Left lung (tissue), 10 donors: ENCODE data around the gene RPS5. TPM values are rescaled to one million over a fixed set of nuclear protein-coding genes. Genes with fewer than 3 reads are reported as not detected.

Experiments
- ATAC-seq: fragments of 200-7000 bp; cut with Tn5 transposase; one replicate; pipeline ENCODE4 v1.9.1; 2020; ENCODE audit warnings: moderate library complexity
- DNase-seq, 4 donors: peaks; one replicate each; pipeline ENCODE4 v3.0.0-alpha.2; 2013 to 2020
- H3K27ac ChIP-seq, 2 donors: fragments of 200-600 bp; sonication (generic) in 1 of 2; one replicate each; pipeline versions ENCODE4 v1.5.0 to v1.8.0; 2020 to 2021
- H3K27me3 ChIP-seq, 2 donors: fragments of 200-600 bp; sonication (generic) in 1 of 2; one replicate each; pipeline versions ENCODE4 v1.5.0 to v1.8.0; 2020 to 2021
- H3K36me3 ChIP-seq, 2 donors: fragments of 200-600 bp; sonication (generic) in 1 of 2; one replicate each; pipeline versions ENCODE4 v1.5.0 to v1.8.0; 2020 to 2021
- H3K4me1 ChIP-seq, 2 donors: fragments of 200-600 bp; one replicate each; pipeline ENCODE4 v1.8.0; 2021
- H3K4me3 ChIP-seq, 2 donors: fragments of 200-600 bp; sonication (generic) in 1 of 2; one replicate each; pipeline versions ENCODE4 v1.5.0 to v1.8.0; 2020 to 2021; ENCODE audit warnings: mild to moderate bottlenecking in 1 of 2
- H3K9me3 ChIP-seq, 2 donors: fragments of 200-600 bp; sonication (generic) in 1 of 2; one replicate each; pipeline versions ENCODE4 v1.5.0 to v1.8.0; 2020 to 2021
- intact Hi-C, 2 donors: fragments of 100-400 bp; cut with DNase I; formaldehyde crosslinking; loops; one replicate each; pipeline versions ENCODE4 v1.11.2 to v1.14.2; 2022
- polyA plus RNA-seq, 6 donors: library from polyadenylated mRNA; unstranded; fragments of 120-200 nt; gene quantifications; one replicate each; pipeline ENCODE4 v1.2.1, GENCODE V29; 2013; ENCODE audit not compliant: insufficient read length in 6 of 6
- total RNA-seq, 2 donors: library from RNA; stranded (reverse); fragmentation: NEBNext Ultra II Directional; extraction: Animal tissue kit (Norgen Biotek cat#: 25700); gene quantifications; one replicate each; pipeline ENCODE4 v1.2.1, GENCODE V29; 2021
- TF ChIP-seq, protein P1 (sequence below), 2 donors: fragments of 200-600 bp; sonication (generic) in 1 of 2; IDR thresholded peaks; one replicate each; pipeline versions ENCODE4 v1.5.0 to v1.8.0; 2021; ENCODE audit warnings: antibody characterized with exemption in 2 of 2
- donor health status: DM: no; HTN: yes; CAD: no.
- donor health status: DM: no; HTN: no; CAD: no.

RPS5 gene
- total and polyA plus RNA-seq, 8 donors, result 842 to 1,479 (median 1,280) TPM

DNA sequence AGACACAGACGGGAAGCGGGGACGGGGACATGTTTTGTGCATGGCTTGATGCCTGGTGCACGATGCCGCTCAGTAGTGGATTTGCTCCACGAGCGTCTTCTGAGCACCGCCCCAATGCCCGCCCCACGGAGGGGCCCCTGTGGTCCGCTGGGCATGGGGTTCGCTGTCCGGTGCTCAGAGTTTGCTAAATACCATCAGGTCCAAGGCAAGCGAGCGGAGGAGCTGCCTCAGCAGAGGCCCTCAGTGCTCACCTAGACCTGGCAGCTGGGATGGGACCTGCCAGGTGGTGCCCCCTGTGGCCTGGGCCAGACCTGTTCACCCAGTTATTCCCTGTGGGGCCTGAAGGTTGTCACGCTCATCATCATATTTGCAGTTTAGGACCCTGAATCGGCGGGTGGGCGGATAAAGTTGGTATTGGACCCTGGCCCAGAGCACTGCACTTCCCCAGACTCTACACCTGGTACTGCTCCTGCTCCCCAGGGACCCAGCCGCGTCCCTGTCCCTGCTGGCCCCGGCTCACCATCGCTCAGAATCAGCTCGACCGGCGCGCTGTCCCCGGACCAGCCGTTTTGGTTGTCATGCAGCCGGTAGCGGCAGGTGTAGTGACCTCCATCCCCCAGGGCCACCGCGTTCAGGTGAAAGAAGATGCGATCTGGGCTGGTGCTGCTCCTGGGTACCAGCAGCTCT is 36.1 kb upstream of the RPS5 start:
- Histone ChIP-seq H3K27ac (no peak overlapping the region), H3K9me3 (no peaks in the 10 kb centered on the region), H3K27me3 (peaks cover 35 to 96% of the 10 kb centered on the region in 2 donors), H3K4me3 (no peak overlapping the region), H3K36me3 (peaks cover 0 to 5% of the 10 kb centered on the region in 2 donors), H3K4me1 (peaks cover 0 to 28% of the 10 kb centered on the region in 2 donors)
- DNase-seq, result no peak
- no peak for ATAC-seq
- TF ChIP-seq, protein P1, sequence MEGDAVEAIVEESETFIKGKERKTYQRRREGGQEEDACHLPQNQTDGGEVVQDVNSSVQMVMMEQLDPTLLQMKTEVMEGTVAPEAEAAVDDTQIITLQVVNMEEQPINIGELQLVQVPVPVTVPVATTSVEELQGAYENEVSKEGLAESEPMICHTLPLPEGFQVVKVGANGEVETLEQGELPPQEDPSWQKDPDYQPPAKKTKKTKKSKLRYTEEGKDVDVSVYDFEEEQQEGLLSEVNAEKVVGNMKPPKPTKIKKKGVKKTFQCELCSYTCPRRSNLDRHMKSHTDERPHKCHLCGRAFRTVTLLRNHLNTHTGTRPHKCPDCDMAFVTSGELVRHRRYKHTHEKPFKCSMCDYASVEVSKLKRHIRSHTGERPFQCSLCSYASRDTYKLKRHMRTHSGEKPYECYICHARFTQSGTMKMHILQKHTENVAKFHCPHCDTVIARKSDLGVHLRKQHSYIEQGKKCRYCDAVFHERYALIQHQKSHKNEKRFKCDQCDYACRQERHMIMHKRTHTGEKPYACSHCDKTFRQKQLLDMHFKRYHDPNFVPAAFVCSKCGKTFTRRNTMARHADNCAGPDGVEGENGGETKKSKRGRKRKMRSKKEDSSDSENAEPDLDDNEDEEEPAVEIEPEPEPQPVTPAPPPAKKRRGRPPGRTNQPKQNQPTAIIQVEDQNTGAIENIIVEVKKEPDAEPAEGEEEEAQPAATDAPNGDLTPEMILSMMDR (IDR thresholded peaks at IDR 0.05), result no peak
- intact Hi-C loops, result no loop called here

GRCh38 chr19:58351558-58351878 is 35.6 kb upstream of the RPS5 start:
- peaks cover 39 to 96% of the 10 kb centered on the region in 2 donors for H3K27me3 ChIP-seq
- intact Hi-C loops, result no loop called here
- no peak for ATAC-seq

DNA sequence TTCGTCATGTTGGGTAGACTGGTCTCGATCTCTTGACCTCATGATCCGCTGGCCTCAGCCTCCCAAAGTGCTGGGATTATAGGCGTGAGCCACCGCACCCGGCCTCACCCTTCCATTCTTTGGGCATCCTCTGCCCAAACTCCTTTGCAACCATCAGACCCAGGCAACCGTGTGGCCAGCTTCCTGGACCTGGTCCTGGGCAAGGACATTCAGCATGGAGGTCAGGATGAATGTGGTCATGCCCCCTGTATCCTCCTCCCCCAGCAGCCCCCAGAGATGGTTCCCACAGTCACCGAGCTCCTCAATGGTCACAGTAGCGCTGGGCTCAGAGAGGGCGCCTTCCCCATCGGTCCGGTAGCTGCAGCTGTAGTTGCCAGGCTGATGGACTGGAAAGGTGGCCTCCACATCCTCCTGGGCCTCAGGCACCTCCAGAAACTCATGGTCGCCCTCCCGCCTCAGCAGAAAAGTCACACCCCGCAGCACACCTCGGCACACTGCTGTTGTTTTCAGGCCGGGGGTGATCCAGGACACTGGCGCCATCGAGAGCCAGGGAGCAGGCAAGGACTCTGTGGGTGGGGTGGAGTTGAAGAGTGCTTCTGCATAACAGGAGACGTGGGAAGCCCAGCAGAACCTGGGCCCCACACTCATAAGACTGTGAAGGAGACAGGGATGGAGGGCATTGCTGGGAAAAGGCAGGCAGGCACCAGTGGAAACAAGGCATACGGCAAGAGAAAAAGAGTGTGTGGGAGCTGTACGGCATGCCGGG is 34.9 kb upstream of the RPS5 start:
- Histone ChIP-seq H3K4me3 (no peak overlapping the region), H3K36me3 (peaks cover 0 to 5% of the 10 kb centered on the region in 2 donors), H3K9me3 (no peaks in the 10 kb centered on the region), H3K27ac (no peak overlapping the region), H3K27me3 (peaks cover 40 to 96% of the 10 kb centered on the region in 2 donors), H3K4me1 (peaks cover 0 to 36% of the 10 kb centered on the region in 2 donors)
- DNase-seq (no peak), ATAC-seq (no peak)
- intact Hi-C loops, result no loop called here
- TF ChIP-seq, protein P1 (IDR thresholded peaks at IDR 0.05), result no peak

More at GRCh38 chr19:58351558-58351878, 35.6 kb upstream of the RPS5 start:
- no peak for DNase-seq
- TF ChIP-seq, protein P1 (IDR thresholded peaks at IDR 0.05), result no peak
- H3K4me1 ChIP-seq, result peaks cover 0 to 32% of the 10 kb centered on the region in 2 donors
- no peak overlapping the region for H3K4me3 ChIP-seq
- peaks cover 0 to 5% of the 10 kb centered on the region in 2 donors for H3K36me3 ChIP-seq
- no peaks in the 10 kb centered on the region for H3K9me3 ChIP-seq
- H3K27ac ChIP-seq, result no peak overlapping the region

DNA sequence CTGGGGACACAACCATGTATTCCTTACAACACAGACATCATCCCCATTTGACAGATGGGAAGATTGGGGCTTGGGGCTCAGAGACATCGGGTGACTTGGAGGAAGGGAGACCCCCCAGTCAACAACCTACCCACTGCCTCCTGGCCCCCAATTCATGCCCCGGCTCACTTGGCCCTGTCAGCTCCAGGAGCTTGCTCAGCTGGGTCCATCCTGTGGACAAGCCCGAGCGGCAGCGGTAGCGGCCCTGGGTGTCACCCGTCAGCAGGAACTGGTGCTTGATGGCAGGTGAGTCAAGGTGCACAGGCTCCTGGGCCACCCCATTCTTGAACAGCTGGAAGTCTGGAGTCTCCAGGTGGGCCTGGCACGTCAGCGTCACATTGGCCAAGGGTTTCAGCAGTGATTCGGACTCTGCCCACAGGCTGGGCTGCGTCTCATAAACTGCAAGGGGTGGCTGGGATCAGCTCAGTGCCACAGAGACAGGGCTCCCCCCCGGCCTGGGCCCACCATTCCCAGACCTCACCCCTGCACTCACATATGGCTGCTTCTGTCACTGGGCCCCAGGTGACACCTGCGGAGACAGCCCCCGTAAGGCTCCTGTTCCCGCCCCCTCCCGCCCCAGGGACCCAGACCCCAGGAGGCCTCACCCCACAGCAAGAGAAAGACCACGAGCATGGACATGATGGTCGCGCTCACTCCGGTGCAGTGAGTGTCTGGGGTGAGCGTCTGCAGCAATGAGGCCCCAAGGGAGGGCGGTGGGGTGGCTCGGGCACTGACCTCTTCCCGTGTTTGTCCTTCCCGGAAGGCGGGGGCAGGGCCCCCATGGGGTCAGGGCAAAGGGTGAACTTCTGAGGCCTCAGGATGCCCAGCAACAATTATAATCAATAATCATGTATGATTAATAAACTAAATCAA is 34.1 kb upstream of the RPS5 start, which contains the start of gene A1BG:
Gene A1BG (minus strand): TSS at position 733 of the 912 bp plus-strand sequence. CDS start 55 bp downstream, at position 678.
- no peak for ATAC-seq
- peaks cover 39 to 96% of the 10 kb centered on the region in 2 donors for H3K27me3 ChIP-seq
- H3K4me3 ChIP-seq, result no peak within 1 kb of the TSS
- H3K4me1 ChIP-seq, result peaks cover 0 to 35% of the 10 kb centered on the region in 2 donors
- H3K36me3 ChIP-seq, result peaks cover 0 to 5% of the 10 kb centered on the region in 2 donors
- TF ChIP-seq, protein P1 (IDR thresholded peaks at IDR 0.05), result no peak
- no peak within 1 kb of the TSS for H3K27ac ChIP-seq
- no peak for DNase-seq
- intact Hi-C loops, result no loop called here
- no peaks in the 10 kb centered on the region for H3K9me3 ChIP-seq
